GM03348 (cell line): Measurements from ENCODE around the gene MPPE1.
"Not testable (repeated sequence)": the region's sequence is repeated elsewhere in the genome, so short reads cannot be mapped to it uniquely, and the experiment has no call there.

ENCODE experiments used
- DNase-seq: peaks from one replicate; pipeline ENCODE4 v3.0.0; 2012; ENCODE audit warnings: low spot score

The MPPE1 gene

DNA sequence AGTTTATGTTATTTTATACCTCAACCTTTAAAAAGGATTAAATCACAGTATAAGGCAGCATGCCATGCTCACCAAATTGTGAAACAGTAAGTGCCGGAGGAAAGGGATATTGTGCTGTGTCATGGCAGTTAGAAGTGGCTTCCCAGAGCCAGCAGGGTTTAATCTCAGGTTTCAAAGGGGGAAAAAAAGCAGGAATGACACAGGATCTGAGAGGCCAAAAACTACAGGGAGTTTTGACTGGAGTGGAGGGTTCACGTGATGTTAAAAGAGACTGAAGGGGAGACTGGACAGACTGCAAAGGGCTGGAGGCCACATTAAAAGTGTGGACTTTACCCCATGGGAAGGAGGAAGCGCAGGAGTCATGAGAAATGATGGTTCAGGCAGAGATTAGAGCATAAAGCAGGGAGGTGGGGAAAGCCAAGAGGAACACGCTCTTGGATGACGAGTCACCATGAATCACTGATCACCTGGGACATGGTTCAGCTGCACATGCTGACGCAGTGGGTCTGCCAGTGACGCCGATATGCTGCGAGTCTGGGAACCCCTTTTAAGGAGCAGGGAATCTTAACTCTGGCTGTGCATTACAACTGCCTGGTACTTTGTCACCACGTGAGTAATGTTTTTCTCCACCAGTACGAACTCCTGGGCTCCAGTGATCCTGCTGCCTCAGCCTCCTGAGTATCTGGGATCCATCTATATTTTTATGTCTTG is 50.8 kb downstream of the MPPE1 start:
- peak; percentile 81 for DNase-seq

DNA sequence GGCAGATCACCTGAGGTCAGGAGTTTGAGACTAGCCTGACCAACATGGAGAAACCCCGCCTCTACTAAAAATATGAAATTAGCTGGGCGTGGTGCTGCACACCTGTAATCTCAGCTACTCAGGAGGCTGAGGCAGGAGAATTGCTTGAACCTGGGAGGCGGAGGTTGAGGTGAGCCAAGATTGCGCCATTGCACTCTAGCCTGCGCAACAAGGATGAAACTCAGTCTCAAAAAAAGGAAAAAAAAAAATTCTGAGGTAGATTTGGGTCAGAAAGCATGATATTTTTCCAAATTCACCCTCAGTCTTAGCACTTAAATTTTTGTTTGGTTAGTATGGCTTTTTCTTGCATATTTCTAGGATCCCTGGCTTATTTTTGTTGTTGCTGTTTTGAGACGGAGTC is 53.6 kb downstream of the MPPE1 start:
- not testable (repeated sequence) for DNase-seq

DNA sequence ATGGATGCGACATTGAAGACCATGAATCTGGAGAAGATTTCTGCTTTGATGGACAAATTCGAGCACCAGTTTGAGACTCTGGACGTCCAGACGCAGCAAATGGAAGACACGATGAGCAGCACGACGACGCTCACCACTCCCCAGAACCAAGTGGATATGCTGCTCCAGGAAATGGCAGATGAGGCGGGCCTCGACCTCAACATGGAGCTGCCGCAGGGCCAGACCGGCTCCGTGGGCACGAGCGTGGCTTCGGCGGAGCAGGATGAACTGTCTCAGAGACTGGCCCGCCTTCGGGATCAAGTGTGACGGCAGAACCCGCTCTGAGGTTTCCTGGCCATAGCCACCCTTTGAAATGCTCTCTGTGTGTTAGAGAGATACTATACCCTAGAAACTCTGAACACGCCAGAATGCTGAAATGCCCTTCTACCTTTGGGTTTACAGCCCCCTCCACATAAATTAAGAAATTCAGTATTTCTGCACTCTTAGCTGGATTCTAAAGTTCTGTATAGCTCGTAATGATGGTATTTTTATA is 56.2 kb downstream of the MPPE1 start:
- peak; percentile 40 for DNase-seq

DNA sequence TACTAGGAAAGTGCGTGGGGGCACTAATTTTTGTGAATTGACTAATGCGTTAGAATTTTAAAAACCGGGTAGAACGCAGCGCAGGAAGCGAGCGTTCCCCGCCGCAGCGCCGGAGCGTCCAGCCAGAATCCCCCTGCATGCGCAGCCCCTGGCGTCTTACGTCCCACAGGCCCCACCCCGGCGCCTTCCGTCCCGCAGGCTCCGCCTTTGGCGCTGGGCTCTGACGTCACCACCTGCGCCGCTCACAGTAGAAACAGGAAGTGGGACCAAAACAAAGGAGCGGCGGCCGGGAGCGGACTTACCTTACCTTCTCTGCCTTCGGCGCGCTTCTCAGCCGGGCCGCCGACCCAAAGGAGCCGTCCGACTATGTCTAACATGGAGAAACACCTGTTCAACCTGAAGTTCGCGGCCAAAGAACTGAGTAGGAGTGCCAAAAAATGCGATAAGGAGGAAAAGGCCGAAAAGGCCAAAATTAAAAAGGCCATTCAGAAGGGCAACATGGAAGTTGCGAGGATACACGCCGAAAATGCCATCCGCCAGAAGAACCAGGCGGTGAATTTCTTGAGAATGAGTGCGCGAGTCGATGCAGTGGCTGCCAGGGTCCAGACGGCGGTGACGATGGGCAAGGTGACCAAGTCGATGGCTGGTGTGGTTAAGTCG is 56.8 kb downstream of the MPPE1 start, which contains the start of gene CHMP1B:
Gene CHMP1B, plus strand, starts transcription at position 268 of the 660 bp plus-strand sequence. Its CDS starts 99 bp downstream, at position 367.
- DNase-seq = peak; percentile 96

DNA sequence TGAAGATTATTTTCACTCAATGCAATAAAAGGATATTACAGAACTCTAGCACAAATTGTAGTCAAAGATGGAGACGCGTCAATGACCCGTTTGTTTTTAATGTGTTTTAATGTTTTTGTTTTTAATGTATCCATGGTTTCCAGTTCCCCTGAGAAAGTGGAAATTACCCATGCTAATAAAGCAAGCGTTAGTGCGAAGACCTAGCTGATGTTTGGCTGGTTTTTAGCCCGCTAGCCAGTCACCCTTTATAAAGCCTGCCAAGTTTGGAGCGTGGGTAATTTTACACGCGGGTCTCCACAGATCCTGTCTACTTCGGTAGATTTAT is 57.3 kb downstream of the MPPE1 start:
- no peak for DNase-seq

DNA sequence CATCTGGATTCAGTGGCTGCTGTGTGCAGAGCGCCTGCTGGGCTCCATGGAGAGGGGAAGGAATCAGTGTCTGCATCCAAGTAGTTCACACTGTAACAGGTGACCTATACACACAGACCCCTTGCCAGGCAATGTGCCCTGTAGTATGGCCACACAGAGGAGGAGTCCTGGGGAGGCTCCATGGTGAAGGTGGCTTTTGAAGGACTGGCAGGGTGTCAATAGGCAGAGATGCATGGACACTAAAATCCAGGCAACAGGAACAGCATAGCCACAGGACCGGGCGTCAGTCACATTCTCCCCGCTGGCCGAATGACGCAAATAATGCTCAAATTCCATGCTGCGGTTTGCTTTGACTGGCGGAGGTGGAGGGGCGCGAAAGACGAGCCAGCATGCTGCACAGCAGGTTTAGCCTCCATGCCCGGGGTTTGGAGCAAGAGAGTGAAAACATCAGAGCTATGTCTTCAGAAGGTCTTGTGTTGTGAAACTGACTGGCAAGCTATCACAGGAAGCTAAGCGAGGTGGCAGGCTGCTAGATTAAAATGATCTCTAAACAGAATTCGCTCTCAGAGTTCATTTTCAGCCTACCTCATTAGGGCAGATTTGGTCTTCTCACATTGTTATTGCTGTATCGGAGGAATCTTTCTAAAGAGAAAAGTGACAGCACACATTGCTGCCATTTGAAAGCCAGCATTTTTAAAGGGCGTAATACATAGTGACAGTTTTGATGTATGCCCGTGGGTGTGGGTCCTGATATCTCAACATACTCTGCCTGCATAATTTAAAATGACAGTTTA is 58.1 kb downstream of the MPPE1 start:
- peak; percentile 74 for DNase-seq

DNA sequence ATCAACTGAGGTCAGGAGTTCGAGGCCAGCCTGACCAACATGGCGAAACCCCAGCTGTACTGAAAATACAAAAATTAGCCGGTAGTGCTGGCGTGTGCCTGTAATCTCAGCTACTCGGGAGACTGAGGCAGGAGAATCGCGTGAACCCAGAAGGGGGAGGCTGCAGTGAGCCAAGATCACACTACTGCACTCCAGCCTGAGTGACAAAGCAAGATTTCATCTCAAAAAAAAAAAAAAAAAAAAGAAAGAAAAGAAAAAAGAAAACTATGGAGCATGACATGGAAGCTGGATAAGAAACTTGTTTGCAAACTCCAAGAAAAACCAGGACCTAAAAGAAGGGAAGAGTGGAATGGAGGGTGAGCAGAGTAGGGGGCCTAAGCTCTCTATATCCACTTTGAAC is 58.8 kb downstream of the MPPE1 start:
- no peak for DNase-seq

DNA sequence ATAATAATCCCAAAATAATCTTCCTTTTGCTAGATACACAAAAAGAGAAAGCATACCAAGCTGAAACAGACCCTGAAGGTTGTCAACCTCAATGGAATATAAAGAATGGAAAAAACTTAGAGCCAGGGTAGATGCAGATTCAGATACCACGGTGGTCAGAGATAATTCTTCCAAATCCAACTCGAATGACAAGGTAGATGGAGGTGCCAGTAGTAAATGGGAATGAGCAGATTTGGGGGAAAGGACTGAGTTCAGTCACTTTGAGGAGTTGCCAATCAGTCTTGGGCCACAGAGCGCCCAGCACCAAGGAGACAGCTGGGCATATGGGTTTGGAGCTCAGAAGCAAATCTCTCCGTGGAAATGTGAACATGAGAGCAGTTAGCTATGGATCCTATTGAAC is 60.3 kb downstream of the MPPE1 start:
- no peak for DNase-seq

DNA sequence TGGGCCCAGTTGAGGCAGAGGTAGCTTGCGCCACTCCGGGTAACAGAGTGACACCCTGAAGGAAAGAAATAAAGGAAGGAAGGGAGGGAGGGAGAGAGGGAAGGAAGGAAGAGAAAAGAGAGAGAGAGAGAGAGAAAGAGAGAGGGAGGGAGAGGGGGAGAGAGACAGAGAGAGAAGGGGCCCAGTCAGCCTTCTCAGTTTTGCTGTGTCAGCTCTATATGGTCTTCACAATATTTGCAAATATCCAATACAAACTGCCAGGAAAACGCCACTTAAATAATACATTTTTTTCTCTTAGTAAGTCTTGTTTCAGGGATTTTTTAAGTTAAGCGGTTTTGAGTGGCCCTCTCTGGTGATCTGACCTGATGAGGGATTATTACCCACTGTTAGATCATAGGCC is 62.5 kb downstream of the MPPE1 start:
- no peak for DNase-seq

DNA sequence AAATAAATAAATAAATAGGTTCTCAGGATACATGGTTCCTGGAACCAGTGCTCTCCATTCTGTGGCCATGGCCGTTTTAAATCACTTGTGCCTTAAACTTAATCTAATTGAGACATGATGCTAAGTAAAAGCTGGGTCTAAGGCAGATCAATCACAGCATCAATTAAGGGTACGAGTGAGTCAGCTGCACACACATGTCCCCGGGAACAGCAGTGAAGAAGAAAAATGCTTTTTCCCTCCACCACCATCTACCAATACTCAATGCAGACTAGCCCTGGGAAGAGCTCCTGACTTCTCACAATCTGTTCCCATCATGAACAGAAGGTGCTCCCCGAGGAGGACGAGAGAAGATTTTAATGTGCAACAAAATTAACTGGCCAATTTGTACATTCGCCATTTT is 63.7 kb downstream of the MPPE1 start:
- DNase-seq = no peak

DNA sequence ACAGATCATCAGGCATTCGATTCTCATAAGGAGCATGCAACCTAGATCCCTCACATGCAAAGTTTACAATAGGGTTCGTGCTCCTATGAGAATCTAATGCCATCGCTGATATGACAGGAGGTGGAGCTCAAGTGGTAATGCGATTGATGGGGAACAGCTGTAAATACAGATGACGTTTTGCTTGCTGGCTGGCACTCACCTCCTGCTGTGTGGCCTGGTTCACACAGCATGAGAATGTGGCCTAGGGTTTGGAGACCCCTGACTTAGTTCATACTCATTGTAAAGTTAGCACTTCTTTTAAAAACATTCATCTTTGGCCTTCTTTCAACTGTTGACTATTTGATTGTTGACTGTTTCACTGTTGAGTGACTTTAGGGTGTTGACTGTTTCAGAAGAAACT is 65.6 kb downstream of the MPPE1 start:
- DNase-seq = no peak

DNA sequence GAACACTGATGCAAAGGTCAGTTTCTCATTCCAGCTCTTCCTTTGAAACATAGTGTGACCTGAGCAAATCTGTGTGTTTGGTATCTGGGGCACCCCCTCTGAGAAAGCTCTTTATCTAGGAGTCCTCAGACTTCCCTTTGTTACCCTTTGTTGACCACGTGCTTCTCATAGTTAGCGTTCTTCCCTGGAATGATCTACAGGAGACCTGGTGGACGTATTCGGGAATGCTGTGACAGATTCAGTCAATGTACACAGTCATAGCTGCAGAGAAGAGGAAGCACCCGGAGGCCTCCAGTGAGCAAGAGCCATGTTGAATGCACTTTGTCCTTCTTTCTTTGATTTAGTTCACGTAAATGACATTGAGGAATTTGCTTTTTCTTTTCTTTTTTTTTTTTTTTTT is 67.6 kb downstream of the MPPE1 start:
- no peak for DNase-seq

DNA sequence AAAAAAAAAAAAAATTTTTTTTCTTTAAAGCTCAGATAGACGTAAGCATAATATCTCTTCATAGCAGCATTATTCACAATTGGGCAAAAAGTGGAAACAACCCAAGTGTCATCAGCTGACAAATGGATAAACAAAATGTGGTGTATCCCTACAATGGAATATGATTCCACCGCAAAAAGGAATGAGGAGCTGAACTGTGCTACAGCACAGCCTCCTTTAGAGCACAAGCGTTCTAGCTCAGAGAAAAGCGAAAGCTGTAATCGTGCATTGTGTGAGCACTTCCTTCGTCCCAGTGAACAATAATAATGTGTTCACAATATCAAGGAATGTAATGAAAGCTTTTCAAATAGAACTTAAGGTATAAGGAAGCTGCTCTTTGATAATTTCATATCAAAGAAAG is 68.6 kb downstream of the MPPE1 start:
- DNase-seq = no peak

DNA sequence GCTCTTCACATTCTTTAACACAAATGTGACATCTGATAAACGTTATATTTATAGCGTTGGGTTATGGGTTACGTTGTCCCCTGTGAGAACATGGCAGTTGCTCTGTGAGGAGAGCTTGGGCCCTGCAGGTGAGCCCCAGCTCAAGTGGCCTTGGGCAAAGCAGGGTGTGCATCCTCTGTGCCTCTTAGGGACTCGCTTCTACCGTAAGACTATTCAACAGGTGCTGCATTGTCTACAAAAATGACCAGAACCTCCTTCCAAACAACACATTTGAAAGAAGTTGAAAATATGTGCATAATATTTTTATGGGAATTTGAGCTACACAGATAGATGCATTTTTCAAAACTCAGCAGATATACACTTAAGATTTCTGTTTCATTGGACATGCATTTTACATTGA is 73.3 kb downstream of the MPPE1 start:
- DNase-seq = no peak
